ENCODE data around the gene VPS4B. TPM values are rescaled to one million over a fixed set of nuclear protein-coding genes. Genes with fewer than 3 reads are reported as not detected.

The VPS4B gene
- total and polyA plus RNA-seq, 2 of the 8 experiments (the other 6 are each of a cell fraction or from before 2014, with no cell fraction given) = 7.2 to 45.3 TPM

GRCh38 chr18:63467699-63468098, 45.4 kb upstream of the VPS4B start:
- H3K18ac ChIP-seq (ENCODE audit: extremely low read depth, low read length) = no peak overlapping the region
- ChIA-PET CTCF (ENCODE audit: partially characterized antibody) (interaction anchor here (0.6 to 1.1 kb wide), 2 partner anchors 114 to 379 kb away, joined by 3 read pairs; no protein-coding TSS in a partner anchor), POLR2A (ENCODE audit: partially characterized antibody) (no interaction called here)
- no peaks in the 10 kb centered on the region for H3K9me3 ChIP-seq (ENCODE audit: insufficient read depth in 2 of 2, low read depth in 1 of 2, low read length in 1 of 2)
- no peak overlapping the region for H3K9ac ChIP-seq (replicated peaks in 1 of 4; ENCODE audit: extremely low read depth in 1 of 4, low read depth in 3 of 4, low read length in 3 of 4)
- no peak overlapping the region for H2AFZ ChIP-seq (ENCODE audit: low read length)
- H3K79me2 ChIP-seq (ENCODE audit: control insufficient read depth in 1 of 2, insufficient read depth in 2 of 2, low read length in 2 of 2) = no peaks in the 10 kb centered on the region
- H3K27me3 ChIP-seq (replicated peaks in 1 of 4; ENCODE audit: control insufficient read depth in 3 of 4, extremely low read depth in 1 of 4, insufficient read depth in 3 of 4, low read length in 3 of 4) = peaks cover 0 to 1% (median 0%) of the 10 kb centered on the region in 4 experiments; a peak in 2 of 7 replicates
- no peaks in the 10 kb centered on the region for H3K79me1 ChIP-seq (ENCODE audit: low read depth, low read length)
- 87% methylated on average over 4 of the region's 4 CpGs; no CpG with 5 or more reads in 1 of the 2 experiments for WGBS, 2 experiments (ENCODE audit: extremely low coverage in 1 of 2, insufficient coverage in 1 of 2, insufficient read length in 1 of 2, insufficient replicate concordance in 2 of 2, low coverage in 1 of 2, low lambda C conversion rate in 2 of 2, missing lambda C conversion rate in 1 of 2)
- DNase-seq (ENCODE audit: low read depth in 1 of 2, low spot score in 2 of 2) = no peak
- no peak overlapping the region for H3K4me3 ChIP-seq (ENCODE audit: extremely low read depth in 1 of 4, insufficient read depth in 2 of 4, low read depth in 3 of 4, low read length in 4 of 4)
- H4K20me1 ChIP-seq (replicated peaks in 1 of 2; ENCODE audit: control insufficient read depth in 1 of 2, insufficient read depth in 2 of 2, low read length in 2 of 2) = no peaks in the 10 kb centered on the region
- no peak overlapping the region for H3K27ac ChIP-seq (ENCODE audit: low read depth, low read length)
- TF ChIP-seq TAF1 (IDR thresholded peaks at IDR 0.05; ENCODE audit: low read depth, low read length) = no peak
- no peak for TF ChIP-seq TBP (IDR thresholded peaks at IDR 0.05; ENCODE audit: low read depth, low read length)
- TF ChIP-seq JUN (IDR thresholded peaks at IDR 0.05; ENCODE audit: low read depth, low read length) = no peak
- no peaks in the 10 kb centered on the region for H3K23me2 ChIP-seq (ENCODE audit: low read depth, low read length)
- no peak overlapping the region for H3K4ac ChIP-seq (replicated peaks; ENCODE audit: insufficient read length, low read depth, low read length)
- H2BK20ac ChIP-seq (ENCODE audit: low read length) = no peak overlapping the region
- H2BK15ac ChIP-seq (ENCODE audit: low read length) = no peak overlapping the region
- H4K91ac ChIP-seq (replicated peaks; ENCODE audit: insufficient read length, low read length) = no peak overlapping the region
- no peak overlapping the region for H2BK120ac ChIP-seq (replicated peaks; ENCODE audit: low read depth, low read length)
- H3K56ac ChIP-seq (replicated peaks; ENCODE audit: insufficient read length, low read depth, low read length) = no peak overlapping the region
- no peak overlapping the region for H3K4me2 ChIP-seq (ENCODE audit: insufficient read depth in 1 of 2, low read depth in 2 of 2, low read length in 2 of 2)
- H3K23ac ChIP-seq (ENCODE audit: insufficient read length) = no peak overlapping the region
- H2BK12ac ChIP-seq (ENCODE audit: low read depth, low read length) = no peak overlapping the region
- no peak overlapping the region for H3K14ac ChIP-seq (ENCODE audit: insufficient read length)
- no peak overlapping the region for H2BK5ac ChIP-seq (ENCODE audit: low read depth, low read length)
- no peaks in the 10 kb centered on the region for H3K36me3 ChIP-seq (ENCODE audit: control insufficient read depth in 2 of 4, insufficient read depth in 4 of 4, low read length in 3 of 4)
- no peak overlapping the region for H4K8ac ChIP-seq (ENCODE audit: extremely low read depth, insufficient read depth, low read length)
- H4K5ac ChIP-seq (ENCODE audit: insufficient read length, low read depth, low read length) = no peak overlapping the region
- no peak for FAIRE-seq
- H2AK5ac ChIP-seq (ENCODE audit: low read depth, low read length) = no peak overlapping the region
- no peaks in the 10 kb centered on the region for H3K4me1 ChIP-seq (replicated peaks in 1 of 4; ENCODE audit: control insufficient read depth in 3 of 4, insufficient read depth in 4 of 4, low read length in 3 of 4)

Data from H1 (cell line).